Panc1 (cell line): ENCODE measurements around the gene PCDHGC5. TPM values are rescaled to one million over a fixed set of nuclear protein-coding genes. Genes with fewer than 3 reads are reported as not detected.

Source experiments
- ATAC-seq: fragments of 200-7000 bp; cut with Tn5 transposase; 2 replicates; pipeline ENCODE4 v1.9.1; 2020; ENCODE audit warnings: mild to moderate bottlenecking, moderate library complexity
- BruUV-seq: library from RNA; stranded (reverse); fragments of 400-500 nt; replicated peaks from 2 replicates; lab custom pipeline; 2021; lab: Mats Ljungman, UMichigan
- CTCF ChIA-PET: fragments of 300-600 bp; sonication (Branson Sonifier 250); formaldehyde crosslinking; loops from one replicate; lab custom pipeline; 2022; ENCODE audit warnings: antibody characterized with exemption; lab: Charles Lee
- POLR2A ChIA-PET: fragments of 300-600 bp; sonication (Branson Sonifier 250); formaldehyde crosslinking; loops from one replicate; lab custom pipeline; 2022; ENCODE audit warnings: antibody characterized with exemption; lab: Charles Lee
- DNase-seq: peaks from one replicate; pipeline ENCODE4 v3.0.0-alpha.2; 2010; ENCODE audit warnings: low read depth, low spot score
- H3K27ac ChIP-seq: 2 replicates; pipeline ENCODE4 v1.5.1; 2011; ENCODE audit warnings: mild to moderate bottlenecking, low read length, inconsistent platforms
- H3K27me3 ChIP-seq: fragments of 200-500 bp; sonication (Bioruptor generic); 2 replicates; pipeline ENCODE4 v1.6.0; 2014; ENCODE audit warnings: low read length, inconsistent platforms; ENCODE audit not compliant: control insufficient read depth, insufficient read depth
- H3K36me3 ChIP-seq: fragments of 200-500 bp; sonication (Bioruptor generic); 2 replicates; pipeline ENCODE4 v1.5.1; 2014; ENCODE audit warnings: inconsistent platforms, mild to moderate bottlenecking, low read length, moderate library complexity; ENCODE audit not compliant: control insufficient read depth, insufficient read depth
- H3K4me1 ChIP-seq: 2 replicates; pipeline ENCODE4 v1.5.1; 2011; ENCODE audit warnings: inconsistent platforms, mild to moderate bottlenecking, low read length, moderate library complexity; ENCODE audit not compliant: control insufficient read depth, insufficient read depth
- H3K4me3 ChIP-seq, 2 experiments: 2 replicates each; pipeline ENCODE4 v1.5.1; 2011 to 2012; ENCODE audit warnings: low read depth in 2 of 2, low read length in 2 of 2, mild to moderate bottlenecking in 2 of 2, inconsistent platforms in 1 of 2, moderate library complexity in 1 of 2
- H3K9me3 ChIP-seq: fragments of 200-500 bp; sonication (Bioruptor generic); 2 replicates; pipeline ENCODE4 v1.5.1; 2014; ENCODE audit warnings: low read depth, mild to moderate bottlenecking, inconsistent platforms, low read length, moderate library complexity; ENCODE audit not compliant: control insufficient read depth, insufficient read depth
- CTCF ChIP-seq: fragments of 450-650 bp; IDR thresholded peaks from 2 replicates; pipeline ENCODE4 v1.5.1; 2017; ENCODE audit warnings: mild to moderate bottlenecking
- POLR2AphosphoS5 ChIP-seq: IDR thresholded peaks from 2 replicates; pipeline ENCODE4 v1.6.1; 2012; ENCODE audit warnings: mild to moderate bottlenecking, low read depth, low read length, moderate library complexity
- REST ChIP-seq, 2 experiments: IDR thresholded peaks; 2 replicates each; pipeline ENCODE4 v1.6.1; 2011 to 2012; ENCODE audit warnings: low read depth in 2 of 2, control low read depth in 1 of 2, low read length in 1 of 2, mild to moderate bottlenecking in 1 of 2, moderate library complexity in 1 of 2; ENCODE audit not compliant: insufficient read depth in 1 of 2
- SIN3A ChIP-seq: IDR thresholded peaks from 2 replicates; pipeline ENCODE4 v1.6.1; 2012; ENCODE audit warnings: low read depth, mild to moderate bottlenecking, low read length, moderate library complexity, borderline replicate concordance; ENCODE audit not compliant: insufficient read depth
- TCF7L2 ChIP-seq: IDR thresholded peaks from 2 replicates; pipeline ENCODE4 v1.6.1; 2011; ENCODE audit warnings: mild to moderate bottlenecking, low read depth, low read length, inconsistent platforms
- in situ Hi-C: cut with HindIII; loops from 2 replicates; pipeline ENCODE4 v1.10.0; 2016; ENCODE audit warnings: low sequenced_read_pairs, low pct_unique_long_range_greater_than_20kb
- intact Hi-C: fragments of 100-400 bp; cut with micrococcal nuclease; formaldehyde crosslinking; loops from one replicate; pipeline ENCODE4 v1.10.0; 2022; ENCODE audit not compliant: unreplicated experiment
- total RNA-seq: library from RNA; stranded (reverse); gene quantifications from one replicate; pipeline ENCODE4 v1.2.1, GENCODE V29; 2021; ENCODE audit not compliant: unreplicated experiment

PCDHGC5 gene
- total RNA-seq, 1 experiment from 2014 or later, result 0.36 TPM

GRCh38 chr5:141525653-141526052 lies 36.8 kb downstream of the PCDHGC5 start:
- intact Hi-C loops (loop anchor here (2.0 to 10.0 kb wide), 2 partner anchors 51 to 171 kb away; partner anchors contain the start of genes PCDHGA4, PCDHGB1, PCDHGB2 and PCDHGC3), in situ Hi-C loops (no loop called here)
- Histone ChIP-seq H3K4me3 (no peak overlapping the region), H3K27me3 (no peaks in the 10 kb centered on the region), H3K36me3 (peaks cover 12% of the 10 kb centered on the region), H3K4me1 (peaks cover 35% of the 10 kb centered on the region), H3K9me3 (no peaks in the 10 kb centered on the region), H3K27ac (no peak overlapping the region)
- BruUV-seq, result no TSS peak
- DNase-seq (no peak), ATAC-seq (no peak)
- TF ChIP-seq CTCF (no peak), SIN3A (no peak), TCF7L2 (no peak), REST (IDR thresholded peaks at IDR 0.05; ENCODE audit: insufficient read depth in 1 of 2, low read depth in 2 of 2, low read length in 1 of 2) (no peak), POLR2AphosphoS5 (no peak)
- ChIA-PET POLR2A (no interaction called here), CTCF (interaction anchor here (1.2 kb wide), 1 partner anchor 50 kb away, joined by 5 read pairs; the partner anchor contains the start of gene PCDHGC3)

GRCh38 chr5:141527426-141527825 lies 38.5 kb downstream of the PCDHGC5 start:
- no peak for TF ChIP-seq POLR2AphosphoS5
- TF ChIP-seq REST (IDR thresholded peaks at IDR 0.05; ENCODE audit: insufficient read depth in 1 of 2, low read depth in 2 of 2, low read length in 1 of 2), result no peak
- TF ChIP-seq SIN3A, result no peak
- no peak for TF ChIP-seq TCF7L2
- TF ChIP-seq CTCF, result no peak
- POLR2A ChIA-PET, result no interaction called here
- Histone ChIP-seq H3K9me3 (no peaks in the 10 kb centered on the region), H3K4me1 (peaks cover 18% of the 10 kb centered on the region), H3K4me3 (no peak overlapping the region), H3K36me3 (peaks cover 10% of the 10 kb centered on the region), H3K27ac (no peak overlapping the region), H3K27me3 (no peaks in the 10 kb centered on the region)
- ATAC-seq (no peak), DNase-seq (no peak)
- CTCF ChIA-PET, result interaction anchor here (1.0 kb wide), 1 partner anchor 23 kb away, joined by 3 read pairs; no protein-coding TSS in a partner anchor
- BruUV-seq, result no TSS peak
- in situ Hi-C loops, result no loop called here
- intact Hi-C loops, result loop anchor here (10.0 kb wide), 1 partner anchor 173 kb away; the partner anchor contains the start of genes PCDHGA4, PCDHGB1 and PCDHGB2
